GM18498 (cell line): ENCODE data around the gene ST8SIA1.

Source experiments
- ATAC-seq: cut with Tn5 transposase; IDR thresholded peaks from one replicate; pipeline ENCODE4 v1.9.1; 2021; ENCODE audit warnings: mild to moderate bottlenecking, moderate library complexity; ENCODE audit not compliant: unreplicated experiment

The ST8SIA1 gene

DNA sequence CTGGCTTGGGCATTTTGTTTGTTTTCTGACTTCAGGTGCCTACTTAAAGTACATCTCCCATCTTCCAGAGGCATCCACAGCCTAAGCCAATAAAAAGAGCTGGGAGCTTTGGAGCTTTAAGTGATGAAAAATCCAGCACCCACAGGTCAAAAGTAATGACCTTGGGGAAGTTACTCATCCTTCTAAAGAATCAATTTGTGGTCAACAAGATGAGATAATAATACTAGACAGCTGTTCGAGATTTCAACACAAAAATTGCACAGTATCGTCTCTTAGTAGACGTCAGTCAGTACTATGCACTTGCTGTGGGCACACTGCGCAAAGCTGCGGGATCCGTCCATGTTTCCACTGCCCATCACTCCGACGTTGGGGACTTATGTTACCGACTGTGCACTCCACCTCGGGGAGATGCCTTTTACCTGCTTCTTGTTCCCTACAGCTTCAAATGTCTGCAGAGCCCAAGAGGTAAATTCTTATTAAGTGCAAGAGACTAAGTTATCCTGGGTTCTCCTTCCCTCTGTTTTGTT is 1.3 kb downstream of the ST8SIA1 start:
- ATAC-seq = no peak

DNA sequence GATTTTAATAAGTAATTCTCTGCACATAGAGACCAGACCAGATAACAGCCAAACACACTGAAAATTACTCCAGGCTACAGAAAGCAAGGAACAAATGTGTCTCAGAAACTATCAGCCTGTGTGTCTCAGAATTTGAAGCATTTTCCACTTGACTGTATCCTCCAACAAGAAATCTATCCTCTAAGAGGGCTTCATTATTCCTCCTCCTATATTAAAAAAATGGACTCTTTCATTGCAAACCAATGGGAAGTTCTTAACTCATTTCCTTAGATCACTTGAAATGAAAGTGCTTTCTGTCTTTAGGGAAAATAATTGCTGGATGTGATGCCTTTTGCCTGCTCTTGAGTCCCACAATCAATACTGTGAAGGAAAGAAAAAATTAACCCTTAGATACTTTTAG is 2.3 kb downstream of the ST8SIA1 start:
- ATAC-seq = no peak

DNA sequence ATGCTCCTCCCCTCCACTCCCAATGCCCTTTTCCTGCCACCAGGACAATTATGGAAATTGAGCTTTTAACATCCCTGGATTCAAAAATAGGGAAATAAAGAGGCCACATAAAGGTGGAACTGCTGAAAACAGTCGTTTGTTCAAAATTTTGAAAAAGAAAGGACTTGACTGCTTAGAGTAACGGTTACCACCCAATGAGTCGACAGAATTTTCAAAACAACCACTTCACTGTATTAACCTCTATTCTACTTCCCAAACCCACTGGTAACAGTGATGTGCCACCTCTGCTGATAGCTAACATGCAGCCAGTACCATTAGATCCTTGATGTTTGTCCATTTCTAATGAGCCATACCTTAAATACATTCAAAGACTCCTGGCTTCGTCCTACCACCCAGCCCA is 4.9 kb downstream of the ST8SIA1 start:
- no peak for ATAC-seq

DNA sequence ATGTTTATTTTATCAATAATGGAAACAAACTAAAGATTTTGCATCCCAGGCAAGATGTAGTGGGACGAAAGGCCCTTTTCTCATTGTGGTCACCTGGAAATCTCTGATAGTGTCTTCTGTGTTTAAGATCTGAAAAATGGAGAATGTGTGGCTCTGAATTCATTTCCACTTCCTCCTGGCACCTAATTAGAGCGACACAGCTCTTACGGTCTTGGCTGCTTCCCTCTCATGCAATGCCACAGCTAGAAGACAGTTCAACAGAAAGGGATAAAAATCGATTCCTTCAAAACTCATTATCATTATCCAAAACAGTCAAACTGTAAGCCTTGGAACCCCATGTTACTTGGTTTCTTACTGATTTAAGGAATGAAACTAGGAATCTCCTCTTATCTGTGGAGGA is 9.3 kb downstream of the ST8SIA1 start:
- no peak for ATAC-seq

DNA sequence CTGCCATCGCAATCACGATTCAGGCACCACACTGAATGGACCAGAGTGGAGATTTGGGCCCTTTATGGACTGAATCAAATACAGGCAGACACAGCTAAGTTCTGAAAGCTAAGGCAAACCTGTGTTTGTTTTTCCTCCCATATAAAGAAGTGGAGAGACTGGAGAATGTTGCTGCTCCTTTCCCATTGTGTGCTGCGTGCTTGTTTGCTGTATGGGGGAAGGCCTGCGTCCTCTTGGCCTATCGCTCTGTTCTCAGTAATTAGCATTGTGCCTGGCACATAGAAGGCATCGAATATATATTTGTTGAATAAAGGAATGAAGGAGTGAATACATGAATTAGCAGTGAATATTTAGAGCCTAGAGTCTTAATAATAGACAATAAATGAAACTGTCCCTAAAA is 12.4 kb downstream of the ST8SIA1 start:
- ATAC-seq = no peak

DNA sequence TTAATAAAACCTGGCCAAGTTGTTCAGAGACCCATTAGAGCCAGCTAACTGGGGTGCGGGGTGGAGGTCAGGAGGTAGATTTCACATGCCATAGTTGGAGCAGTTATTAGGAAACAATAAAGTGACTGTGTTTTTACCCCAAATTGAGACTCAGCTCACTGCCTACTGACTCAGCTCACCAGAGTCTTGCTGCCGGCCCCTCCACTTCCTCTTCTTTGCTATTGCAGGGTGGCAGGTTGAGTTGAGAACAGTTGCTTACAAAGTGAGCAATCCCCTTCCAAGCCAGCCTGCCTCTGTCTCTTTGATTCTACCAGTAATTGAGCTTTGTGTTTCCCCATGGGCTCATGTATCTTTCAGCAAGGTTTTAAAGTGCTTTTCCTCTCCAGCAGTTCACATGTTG is 12.9 kb downstream of the ST8SIA1 start:
- ATAC-seq = no peak

DNA sequence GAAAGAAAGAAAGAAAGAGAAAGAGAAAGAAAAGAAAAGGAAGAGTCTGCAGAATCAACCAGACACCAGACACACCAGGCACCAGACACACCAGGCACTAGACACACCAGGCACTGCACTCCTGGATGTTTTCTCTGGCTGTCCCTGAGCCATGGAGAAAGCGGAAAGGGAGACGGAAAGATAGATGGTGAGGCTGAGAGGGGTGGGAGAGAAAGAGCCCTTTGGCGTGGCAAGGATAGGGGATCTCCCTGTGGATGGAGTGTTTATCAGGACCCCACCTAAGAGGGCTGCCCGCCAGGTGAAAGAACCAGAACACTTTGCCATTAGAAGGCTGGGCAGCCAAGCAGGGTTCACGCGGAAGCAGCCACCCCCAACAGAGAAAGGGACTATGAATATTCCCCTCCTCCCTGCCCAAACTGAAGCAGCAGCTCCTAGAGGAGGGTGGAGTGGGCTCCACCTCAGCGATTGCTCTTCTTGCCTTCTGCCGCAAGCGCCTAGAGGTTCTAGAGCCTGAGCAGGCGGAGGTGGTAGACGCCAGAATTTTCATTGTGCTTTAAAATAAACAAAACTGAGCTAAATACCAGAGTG is 13.4 kb downstream of the ST8SIA1 start:
- ATAC-seq = no peak

DNA sequence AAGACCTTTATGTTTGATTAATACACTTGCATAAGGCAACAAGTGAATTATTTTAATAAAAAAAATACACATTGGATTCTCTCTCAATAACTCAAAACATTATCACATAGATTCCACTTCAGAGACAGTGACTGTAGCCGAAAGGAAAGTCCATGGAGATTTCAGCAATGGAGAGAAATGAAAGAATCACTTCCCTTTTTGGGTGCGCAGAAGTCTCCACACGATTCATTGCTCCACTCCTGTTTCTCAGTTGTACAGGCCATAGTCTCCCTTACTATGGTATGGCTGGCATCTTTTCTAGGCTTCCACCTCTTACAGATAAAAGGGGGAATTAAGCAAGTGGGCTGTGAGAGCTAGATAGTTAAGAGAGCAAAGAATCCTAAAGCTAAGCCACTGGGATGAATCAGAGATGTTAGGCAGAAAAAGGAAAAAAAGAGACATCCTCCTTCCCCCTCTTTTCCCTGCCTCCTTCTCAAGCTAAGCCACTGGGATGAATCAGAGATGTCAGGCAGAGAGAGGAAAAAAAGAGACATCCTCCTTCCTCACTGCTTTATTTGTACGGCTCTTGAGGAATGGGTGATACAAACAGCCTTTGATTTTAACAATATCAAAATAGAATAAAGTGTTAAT is 16.3 kb downstream of the ST8SIA1 start:
- ATAC-seq = no peak

DNA sequence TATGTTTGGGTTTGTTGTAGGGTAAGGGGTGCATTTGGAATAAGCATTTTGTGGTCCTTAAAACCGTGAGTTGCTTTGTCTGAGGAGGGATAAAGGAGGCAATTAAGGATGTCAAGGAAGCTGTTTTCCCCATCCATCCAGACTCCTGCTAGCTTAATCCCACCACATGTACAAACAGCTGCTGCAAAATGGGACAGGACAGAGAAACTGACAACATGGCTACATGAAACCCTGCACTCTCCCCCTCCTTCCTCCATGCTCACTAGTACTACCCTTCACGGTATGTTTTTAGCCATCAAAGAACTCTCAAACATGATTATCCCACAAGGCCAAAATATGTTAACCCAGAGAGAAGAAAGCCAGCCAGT is 20.6 kb downstream of the ST8SIA1 start:
- no peak for ATAC-seq

DNA sequence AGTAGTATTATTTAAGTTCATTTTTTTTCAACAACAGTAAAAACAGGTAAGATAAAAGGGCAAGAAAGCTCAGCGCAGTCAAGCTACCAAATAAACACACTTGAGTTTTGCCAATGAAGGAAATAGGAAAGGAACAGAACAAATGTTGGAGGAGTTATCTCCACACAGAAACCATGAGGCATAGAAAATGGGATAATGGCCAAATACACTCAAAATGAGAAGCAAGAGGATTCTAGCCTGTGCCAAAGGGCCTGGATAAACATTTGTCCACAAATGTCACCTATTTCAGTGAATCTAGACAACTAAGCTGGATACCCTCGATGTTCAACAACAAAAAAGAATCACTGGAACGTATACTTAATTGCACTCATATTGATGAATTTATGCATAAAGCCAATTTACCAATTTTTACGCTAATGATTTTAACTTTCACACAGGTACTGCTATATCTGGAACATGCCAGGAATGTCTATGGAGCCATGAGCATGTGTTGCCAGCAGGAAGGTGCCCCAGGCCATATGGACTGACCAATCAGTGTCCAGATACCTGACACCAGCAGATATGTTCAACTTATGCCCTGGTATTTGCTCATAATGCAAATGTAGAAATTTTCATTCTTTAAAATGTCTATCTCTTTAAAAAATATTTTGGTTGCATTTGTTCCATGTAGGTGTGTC is 21.1 kb downstream of the ST8SIA1 start:
- ATAC-seq = no peak

DNA sequence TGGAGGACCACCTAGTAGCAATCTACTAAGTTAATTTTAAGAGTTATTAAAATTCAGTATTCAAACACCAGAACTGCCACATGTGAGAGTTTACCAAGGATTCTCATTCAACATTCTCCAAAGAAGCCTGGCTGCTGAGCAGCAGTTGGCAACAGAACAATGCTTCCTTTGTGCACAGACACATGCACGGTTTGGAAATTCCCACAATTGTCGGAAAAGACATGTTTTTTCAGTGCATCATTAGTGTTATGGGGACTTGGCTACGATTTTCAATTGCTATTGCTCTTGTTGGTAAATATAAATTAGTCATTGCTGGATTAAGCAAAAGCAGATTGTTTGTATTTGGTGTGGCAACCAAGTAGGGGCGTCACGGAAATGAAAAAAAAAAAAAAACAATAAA is 22.2 kb downstream of the ST8SIA1 start:
- ATAC-seq = no peak

DNA sequence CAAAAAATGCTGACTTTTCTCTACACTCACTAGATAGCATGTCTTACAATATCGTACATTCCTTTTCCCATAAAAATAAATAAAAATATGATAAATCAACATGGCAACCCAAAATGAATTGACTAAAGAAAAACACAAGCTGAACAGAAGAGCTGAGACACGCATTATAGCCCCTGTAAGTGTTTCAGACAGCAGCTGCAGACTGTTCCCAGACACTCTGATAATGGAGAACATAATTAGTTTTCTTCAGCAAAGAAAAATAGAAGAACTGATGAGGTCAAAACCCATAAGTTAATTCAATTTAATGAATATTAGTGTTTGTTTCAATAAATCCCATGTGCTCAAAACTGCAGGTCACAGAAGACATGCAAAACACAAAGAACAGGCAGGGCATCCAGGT is 23.8 kb downstream of the ST8SIA1 start:
- ATAC-seq = no peak

DNA sequence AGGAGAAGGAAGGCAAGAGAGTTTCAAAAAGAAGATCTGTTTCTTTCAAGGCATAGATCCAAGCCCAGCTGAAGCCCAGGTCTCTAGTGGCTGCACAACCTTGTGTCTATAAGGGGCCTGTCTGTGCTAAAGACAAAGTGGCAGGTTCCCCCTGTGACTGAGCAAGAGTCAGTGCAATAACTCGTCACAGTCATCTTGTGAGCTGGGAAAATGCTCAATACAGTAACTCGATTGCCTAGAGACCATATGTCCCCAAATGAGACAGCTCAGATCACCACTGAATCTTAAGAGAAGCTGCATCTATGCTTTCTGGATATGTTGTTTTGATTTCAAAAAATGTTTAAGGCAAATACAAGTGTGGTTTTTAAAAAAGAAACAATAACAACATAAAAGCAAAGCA is 24.2 kb downstream of the ST8SIA1 start:
- no peak for ATAC-seq

DNA sequence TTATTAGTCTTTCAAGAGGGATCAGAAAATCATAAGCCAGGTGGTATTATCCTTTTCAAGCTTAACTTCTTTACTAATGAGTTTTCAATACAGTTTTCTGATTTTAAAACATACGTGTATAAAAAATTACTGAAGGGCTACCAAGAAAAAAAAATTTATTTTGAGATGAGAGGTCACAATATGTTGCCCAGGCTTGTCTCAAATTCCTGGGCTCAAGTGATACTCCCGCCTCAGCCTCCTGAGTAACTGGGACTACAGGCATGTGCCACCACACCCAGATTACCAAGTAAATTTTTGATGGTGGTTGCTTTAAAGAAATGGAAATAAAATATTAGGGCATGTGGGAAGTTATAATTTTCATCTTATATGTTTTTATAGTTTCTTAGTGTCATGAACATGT is 26.7 kb downstream of the ST8SIA1 start:
- no peak for ATAC-seq

DNA sequence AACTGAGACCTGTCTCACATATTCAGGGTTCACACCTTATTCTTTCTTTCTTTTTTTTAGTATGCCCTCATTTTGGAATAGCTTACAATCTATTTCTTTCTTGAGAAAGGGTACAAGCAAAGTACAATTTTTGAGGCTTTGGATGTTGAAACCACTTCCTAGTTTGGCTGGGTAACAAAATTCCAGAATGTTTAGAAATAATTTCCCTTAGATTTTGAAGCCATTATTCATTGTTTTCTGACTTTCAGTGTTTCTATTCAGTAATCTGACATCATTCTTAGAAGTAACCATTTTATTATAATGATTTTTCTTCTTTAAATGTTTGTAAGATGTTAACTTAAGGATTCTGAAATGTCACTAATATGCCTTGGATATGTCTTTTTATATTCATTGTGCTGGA is 28.2 kb downstream of the ST8SIA1 start:
- no peak for ATAC-seq

DNA sequence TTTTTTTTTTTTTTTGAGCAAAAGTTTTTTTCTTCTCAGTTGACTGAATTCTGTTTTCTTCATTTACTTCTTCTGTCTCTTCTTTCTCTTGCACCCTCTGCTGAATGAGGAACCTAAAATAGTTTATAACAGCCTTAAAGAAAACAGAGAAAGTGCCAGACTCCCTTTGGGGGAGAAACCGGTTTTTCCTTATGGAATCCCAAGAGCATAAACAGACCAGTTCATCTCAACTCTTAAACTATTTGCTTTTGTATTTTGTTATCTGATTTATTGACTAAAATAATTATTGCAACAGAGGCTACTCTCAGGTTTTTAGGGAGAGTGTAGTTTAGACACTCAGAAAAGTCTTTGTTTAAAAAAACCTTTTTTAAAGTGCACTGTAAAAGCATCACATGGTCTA is 30.2 kb downstream of the ST8SIA1 start:
- ATAC-seq = no peak

DNA sequence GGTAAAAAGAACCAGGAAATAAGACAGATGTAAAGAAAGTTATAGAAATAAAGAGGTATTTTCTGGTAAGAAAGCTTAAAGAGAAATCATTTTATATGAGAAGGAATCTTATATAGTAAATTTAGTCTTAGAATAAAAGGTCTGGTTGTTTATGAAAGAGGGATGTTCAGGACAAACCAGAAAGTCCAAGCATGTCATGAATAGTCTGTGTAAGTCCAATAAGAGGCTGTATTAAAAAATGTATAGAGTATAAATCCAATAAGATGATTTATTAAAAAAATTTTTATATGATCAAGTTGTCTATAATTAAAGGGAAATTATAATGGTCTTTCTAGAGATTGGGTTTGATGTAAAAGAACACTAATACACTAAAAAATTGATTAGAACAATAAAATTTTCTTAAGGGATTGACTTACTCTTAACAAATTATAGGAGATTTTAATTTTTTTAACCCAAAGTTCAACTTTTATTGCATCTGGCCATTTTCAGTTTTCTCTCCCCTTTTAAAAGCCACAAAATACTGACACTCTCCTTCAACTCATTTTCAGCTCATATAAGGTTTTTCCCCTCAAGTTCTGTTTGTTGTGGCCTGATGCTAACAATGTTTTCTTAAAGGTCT is 35.1 kb downstream of the ST8SIA1 start:
- no peak for ATAC-seq

DNA sequence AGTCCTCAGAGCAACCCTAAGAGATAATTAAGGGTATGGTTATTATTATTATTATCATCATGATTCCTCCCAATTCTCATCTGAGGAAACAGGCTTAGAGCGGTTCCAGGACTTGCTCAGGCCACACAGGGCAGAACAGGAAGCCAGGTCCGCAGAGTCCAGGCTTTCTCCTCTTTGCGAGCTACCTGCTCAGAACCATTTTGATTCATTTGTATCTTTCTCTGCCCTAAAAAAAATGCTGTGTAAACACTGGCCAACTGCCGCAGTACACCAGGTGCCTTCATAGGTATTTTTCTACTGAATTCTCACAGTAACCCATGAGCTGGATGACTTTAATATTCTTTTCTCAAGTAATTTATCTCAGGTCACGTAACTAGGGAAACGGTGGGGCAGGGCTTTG is 45.3 kb downstream of the ST8SIA1 start:
- ATAC-seq = no peak

DNA sequence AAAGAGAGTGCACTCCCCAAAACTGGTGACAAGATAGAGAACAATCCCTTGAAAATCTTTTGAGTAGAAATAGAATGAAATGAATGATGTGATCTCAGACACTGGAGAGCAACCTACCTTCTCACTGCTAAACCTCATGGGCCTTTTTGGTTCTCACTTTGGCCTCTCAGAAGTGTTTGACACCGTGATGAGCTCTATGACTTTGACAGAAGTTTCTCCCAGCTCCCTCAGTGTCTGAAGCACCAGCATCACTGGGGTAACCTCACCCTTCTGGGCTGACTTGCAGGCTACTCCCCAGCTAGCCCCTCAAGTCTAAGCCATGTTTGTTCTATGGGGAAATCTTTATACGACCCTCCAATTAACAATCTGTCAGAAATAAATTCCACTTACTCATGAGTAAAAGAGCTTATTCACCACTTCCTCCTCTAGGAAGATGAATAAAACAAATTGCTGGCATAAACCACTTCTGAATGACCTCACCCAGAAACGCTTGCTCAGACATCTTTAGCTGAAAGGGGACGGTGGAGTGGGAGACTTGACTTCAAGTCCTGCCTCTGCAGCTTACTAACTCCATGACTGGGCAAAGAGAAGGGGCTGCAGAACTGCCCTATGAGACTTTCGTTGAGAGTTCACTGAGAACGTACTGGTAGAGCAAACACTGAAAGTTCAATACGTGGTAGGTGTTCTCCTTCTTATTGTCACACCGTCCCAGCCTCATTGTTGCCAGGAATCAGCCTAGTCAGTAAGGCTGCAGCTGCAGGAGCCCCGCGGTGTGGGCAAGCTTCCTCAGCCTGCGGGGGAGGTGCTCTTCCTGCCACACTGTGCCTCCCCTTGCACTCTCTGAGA is 46.5 kb downstream of the ST8SIA1 start:
- no peak for ATAC-seq

DNA sequence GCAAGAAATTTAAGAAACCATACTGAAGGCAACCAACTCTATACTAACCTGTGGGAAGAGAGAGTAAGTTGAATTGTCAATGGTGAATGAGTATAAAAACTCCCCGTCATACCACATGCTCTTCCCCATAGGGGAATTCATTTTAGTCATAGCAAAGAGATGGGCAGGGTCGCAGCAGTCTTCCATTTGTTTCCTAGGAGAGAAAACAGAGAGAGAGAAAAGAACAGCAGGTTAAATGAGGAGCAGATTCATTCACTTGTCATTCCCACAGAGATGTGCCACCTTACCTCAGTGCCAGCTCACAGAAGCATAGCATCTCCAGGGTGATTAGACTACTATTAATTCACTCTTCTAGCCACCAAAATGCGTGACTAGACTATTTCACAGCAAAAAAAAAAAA is 47.4 kb downstream of the ST8SIA1 start:
- ATAC-seq = no peak

DNA sequence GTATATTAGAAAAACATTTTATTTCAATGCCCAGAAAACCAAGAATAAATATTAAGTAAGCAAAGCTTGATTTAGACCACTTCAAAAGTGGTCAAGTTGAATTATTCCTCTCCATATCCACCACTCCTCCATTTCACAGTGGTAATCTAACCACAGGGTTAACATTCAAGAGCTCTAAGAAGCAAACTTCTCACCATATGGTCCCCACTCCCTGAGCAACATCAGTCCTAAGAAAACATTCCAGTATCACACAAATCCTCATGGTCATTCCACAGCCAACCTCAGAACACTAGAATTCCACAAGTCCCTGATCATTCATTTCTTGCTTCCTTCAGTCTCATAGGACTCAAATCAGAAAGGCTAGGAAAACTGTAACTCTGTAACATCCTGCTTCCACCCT is 47.9 kb downstream of the ST8SIA1 start:
- no peak for ATAC-seq
